Limb (tissue), 2 donors: ENCODE measurements around the gene MINK1.
A peak's percentile ranks its signal among the peaks of the same experiment; 100 is the strongest.

Experiments used
- DNase-seq, 2 donors: peaks; one replicate each; pipeline ENCODE4 v3.0.0-alpha.2; 2016; ENCODE audit errors: extremely low spot score in 2 of 2

The MINK1 gene

DNA sequence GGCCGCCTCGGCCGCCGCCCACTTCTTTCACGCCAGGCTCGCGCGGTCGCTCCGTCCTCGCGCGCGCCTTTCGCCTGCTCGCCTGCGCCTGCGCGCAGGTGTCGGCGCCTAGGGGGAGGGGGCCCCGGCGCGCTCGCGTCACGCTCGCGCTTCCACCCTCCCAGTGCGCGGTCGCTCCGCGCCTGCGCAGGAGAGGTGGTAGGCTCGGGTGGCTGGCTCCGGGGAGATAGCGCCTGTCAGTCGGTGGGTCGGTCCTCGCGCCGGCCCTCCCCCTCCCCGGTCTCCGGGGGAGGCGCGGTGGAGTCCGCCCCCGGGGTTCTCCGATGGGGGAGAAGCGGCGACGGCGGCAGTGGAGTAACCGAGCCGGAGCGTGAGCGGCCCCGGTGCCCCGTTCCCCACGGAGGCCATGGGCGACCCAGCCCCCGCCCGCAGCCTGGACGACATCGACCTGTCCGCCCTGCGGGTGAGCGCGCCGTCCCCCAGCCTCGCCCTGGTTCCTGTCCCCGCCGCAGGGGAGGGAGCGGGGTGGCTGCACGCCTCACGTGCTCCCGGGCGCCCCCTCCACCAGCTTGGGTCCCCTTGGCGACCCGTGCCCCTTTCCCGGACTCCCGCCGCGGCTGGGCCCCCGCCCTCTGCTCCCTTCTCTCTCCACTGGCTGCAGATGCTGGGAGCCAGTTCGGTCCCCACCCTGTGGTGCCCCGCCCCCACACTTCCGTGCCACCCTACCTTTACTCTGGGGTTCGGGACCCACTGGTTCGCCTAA lies at the start of gene MINK1:
TSS of gene MINK1 (plus strand) at position 163 of the 763 bp plus-strand sequence. CDS start at position 407, 244 bp downstream.
- DNase-seq = peak; percentile 94 to 95

DNA sequence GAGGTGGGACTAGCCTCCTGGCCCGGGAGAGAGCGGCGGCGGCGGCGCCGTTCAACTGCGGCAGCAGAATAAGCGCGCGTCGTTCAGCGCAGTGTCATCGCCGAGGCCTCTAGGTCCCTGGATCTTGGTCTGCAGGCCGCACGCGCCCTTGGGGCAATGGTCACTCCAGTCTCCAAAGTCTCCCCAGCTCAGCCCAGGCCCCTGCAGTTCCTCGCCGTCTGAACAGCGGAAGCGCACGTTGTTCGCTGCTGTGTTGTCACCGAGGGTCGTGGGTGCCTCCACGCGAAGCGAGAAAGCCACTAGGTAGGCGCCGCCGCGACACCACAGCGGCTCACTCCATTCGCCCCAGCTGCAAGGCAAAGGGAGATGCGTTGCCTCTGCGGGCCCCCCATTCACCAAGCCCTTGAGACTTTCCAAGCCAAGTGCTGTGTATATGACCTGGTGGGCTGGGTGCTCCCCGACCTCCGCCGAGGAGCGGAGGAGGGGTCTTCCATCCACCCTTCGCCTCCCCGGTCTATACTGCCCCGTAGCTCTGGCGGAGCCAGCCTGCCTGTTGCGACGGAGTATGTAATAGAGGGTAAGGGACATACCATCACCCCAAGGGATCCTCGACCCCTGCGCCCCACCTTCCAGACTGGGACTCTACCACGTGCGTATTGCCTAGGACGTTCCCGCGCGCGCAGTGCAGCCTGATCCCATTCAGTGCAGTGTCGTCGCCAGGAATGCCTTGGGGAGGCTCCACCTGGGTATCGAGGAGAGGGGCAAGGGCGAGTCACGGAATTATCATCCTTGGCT lies 47.6 kb upstream of the MINK1 start:
- peak in 1 of 2 donors; percentile 35 for DNase-seq

DNA sequence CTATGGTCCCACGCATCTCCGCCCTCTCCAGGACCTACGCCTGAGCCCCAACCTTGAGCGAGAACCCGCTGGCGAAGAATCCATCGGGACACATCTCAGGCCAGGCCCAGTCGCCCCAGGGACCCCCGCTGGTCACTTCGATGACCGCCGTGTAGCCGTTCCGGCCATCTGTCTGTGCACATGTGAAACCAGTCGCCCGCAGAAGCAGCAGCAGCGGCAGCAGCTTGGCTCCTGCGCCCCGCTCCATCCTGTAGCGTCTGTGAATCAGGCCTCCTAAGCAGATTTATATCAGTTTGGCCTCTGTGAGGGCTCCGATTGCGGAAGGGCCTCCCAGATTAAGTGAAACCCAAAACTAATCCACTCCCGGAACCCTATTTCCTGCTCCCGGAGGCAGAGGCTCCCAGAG lies 47.0 kb upstream of the MINK1 start, which contains the start of gene VMO1:
TSS of gene VMO1 (minus strand) at position 259 of the 406 bp plus-strand sequence. CDS start at position 247, 12 bp downstream.
- peak in 1 of 2 donors; percentile 42 for DNase-seq

DNA sequence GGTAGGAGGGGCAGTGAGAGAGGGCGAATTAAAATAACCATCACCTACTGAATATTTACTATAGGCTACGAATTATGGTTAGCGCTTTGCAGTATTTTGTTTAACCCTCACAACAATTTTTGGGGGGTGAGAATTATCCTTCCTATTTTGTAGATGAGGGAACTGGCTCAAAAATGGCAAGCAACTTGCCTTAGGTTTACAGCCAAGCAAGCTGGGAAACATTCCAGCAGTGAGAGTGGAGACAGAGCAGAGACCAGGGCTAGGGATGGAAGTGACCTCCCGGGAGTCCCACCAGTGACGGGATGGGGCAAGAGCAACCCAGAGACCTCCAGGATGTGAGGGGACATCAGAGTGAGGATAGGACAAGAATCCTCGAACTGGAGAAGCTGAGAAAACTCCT lies 46.6 kb upstream of the MINK1 start:
- DNase-seq = peak in 1 of 2 donors; percentile 29

DNA sequence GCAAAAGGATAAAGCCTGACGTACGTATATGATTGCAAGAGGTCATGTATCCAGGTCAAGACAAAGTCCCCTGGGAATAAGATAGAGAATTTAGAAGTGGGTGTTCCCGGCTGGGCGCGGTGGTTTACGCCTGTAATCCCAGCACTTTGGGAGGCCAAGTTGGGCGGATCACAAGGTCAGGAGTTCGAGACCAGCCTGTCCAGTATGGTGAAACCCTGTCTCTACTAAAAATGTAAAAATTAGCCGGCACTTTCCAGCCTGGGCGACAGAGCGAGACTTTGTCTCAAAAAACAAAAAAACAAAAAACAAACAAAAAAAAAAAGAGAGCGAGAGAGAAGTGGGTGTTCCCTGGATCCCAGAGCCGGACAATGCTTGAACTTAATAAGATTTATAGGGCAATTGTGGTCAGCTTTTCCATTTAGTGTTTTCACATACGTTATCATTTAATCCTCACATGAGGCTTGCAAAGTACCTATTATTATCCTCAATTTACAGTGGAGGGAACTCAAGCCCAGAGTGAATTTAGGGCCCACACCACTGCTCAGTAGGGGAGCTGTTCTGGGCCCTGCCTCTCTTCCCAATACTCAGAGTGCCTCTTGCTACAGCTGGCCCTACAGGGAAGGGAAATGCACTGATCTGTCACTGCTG lies 44.9 kb upstream of the MINK1 start:
- peak in 1 of 2 donors; percentile 26 for DNase-seq

DNA sequence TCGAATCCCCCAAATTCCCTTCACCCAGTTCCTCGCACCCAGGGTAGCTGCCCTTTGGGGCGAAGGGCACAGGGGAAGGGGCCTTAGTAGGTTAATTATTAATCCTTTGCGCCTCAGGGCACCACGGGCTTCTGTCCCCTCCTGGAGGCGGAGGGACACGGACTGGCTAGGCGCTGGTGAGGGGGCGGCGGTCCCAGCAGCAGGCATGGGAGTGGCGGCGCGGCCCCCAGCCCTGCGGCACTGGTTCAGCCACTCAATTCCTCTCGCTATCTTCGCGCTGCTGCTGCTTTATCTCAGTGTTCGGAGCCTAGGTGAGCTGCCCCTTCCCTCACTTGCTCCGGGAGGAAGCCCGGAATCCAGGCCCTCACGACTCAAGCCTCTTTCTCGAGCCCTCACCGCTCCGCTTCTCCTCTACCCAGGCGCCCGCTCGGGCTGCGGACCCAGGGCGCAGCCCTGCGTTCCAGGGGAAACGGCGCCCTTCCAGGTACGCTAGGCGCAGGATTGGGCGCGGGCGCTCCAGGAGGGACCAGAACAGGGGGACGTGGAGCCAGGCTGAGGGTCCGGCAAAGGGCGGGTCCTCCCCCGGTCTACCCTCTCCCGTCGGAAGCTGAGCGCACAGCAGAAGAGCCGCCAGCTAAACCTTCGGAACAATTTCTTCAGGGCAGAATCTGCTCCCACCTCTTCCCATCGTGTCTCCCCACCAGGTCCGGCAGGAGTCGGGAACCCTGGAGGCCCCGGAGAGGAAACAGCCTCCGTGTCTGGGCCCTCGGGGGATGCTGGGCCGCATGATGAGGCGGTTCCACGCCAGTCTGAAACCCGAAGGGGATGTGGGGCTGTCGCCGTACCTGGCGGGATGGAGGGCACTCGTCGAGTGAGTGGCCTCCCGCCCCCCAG lies 44.1 kb upstream of the MINK1 start, which contains the start of gene GLTPD2:
TSS of gene GLTPD2 (plus strand) at position 158 of the 894 bp plus-strand sequence. CDS start at position 206, 48 bp downstream.
- DNase-seq = no peak

DNA sequence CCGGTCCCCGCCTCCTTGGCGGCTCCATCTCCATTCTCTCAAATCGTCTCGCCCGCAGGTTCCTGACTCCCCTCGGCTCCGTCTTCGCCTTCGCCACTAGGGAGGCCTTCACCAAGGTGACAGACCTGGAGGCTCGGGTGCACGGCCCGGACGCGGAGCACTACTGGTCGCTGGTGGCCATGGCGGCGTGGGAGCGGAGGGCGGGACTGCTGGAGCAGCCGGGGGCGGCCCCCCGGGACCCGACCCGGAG lies 43.5 kb upstream of the MINK1 start:
- no peak for DNase-seq

DNA sequence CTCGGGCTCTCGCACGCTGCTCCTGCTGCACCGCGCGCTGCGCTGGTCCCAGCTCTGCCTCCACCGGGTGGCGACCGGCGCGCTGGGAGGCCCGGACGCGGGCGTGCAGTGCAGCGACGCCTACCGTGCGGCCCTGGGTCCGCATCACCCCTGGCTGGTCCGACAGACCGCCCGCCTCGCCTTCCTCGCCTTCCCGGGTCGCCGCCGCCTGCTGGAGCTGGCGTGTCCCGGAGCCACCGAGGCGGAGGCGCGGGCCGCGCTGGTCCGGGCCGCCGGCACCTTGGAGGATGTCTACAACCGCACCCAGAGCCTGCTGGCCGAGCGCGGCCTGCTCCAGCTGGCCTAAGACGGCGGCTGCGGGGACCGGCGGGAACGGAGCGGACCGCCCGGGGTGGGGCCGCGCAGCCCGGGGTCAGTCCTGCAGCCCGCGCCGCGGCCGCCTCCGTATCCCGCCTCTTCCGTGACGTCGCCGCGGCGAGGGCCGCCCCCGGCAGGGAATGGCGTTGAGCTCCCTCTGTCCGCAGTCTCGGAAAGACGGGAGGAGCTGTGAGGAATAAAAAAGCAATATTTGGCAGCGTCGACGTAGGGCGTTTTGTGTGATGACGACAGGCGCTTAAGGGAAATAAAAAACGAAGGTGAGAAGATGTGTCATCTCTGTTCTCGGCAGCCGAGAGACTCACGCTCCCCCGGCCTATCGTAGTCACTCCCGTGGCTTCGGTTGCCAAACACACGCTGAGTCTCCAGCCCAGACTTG lies 43.0 kb upstream of the MINK1 start:
- peak; percentile 88 to 89 for DNase-seq

DNA sequence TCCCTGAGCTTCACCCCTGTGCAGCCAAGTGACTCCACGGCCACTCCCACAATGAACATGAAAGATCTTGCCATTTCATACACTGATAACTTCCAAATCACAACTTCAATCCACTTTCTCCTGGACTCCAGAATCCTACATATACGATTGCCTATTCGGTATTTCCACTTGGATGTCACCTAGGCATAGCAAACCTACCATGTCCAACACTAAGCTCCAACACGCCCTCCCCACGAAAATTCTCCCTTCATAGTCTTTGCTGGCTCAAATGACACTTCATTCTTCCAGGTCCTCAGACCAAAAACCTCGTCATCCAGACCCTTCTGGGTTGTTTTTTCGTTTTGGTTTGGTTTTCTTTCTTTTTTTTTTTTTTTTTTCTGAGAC lies 42.4 kb upstream of the MINK1 start:
- no peak for DNase-seq

DNA sequence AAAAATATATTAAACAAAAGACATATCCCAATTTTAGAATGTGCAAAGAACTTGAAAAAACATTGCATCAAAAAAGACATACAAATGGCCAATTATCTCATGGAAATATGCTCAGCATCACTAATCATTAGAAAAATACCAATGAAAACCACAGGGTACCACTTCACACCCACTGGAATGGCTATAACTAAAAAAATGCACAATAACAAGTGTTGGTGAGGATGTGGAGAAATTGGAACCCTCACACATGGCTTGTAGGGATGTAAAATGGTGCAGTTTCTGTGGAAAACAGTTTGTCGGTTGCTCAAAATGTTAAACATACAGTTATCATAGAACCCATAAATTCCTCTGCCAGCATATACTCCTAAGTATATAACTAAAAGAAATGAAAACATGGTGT lies 38.0 kb upstream of the MINK1 start:
- no peak for DNase-seq

DNA sequence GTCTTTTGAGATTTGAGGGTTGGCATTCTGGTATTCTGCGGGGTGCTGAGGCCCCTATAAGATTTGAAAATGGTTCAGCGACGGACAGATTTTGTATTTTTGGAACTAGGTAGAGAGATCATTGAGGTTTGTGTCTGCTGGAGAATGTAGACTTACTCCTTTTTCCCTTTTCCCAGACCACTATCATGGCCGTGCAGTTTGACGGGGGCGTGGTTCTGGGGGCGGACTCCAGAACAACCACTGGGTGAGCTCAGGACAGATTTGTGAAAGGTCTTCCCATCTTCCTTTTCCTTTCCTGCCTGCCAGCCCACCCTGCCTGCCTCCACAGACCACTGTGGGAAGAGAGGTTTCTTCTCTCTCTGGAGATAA lies 36.6 kb upstream of the MINK1 start:
- peak in 1 of 2 donors; percentile 47 for DNase-seq

DNA sequence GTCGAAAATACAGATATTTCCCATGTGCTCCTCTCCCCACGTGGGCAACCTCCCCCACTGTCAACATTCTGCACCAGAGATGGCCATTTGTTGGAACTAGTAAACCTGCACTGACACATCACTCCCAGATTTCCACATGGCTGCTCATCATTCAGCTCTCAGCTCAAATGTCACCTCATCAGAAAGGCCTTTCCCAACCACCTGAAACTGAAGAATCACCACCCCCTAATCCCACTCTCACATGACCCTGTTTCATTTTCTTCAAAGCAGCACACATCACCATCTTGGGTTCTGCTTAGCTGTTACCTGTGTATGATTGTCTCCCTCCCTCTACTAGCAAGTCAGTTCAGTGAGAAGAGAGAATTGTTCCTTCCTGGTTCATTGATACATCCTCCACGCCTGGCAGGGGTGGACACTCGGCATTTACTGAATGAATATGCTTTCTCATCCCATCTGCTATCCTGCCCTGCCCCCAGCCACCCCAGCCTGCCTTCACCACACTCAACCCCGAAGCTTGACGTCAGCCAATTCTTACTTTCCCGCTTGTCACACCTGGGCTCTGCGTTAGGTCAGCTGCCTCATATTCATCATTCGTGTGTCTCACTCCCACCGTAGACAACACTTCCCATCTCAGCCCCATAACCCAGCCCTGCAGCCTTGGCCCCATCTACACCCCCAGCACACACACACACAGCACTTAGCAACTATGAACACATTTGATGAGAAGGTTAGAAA lies 32.5 kb upstream of the MINK1 start:
- DNase-seq = no peak

DNA sequence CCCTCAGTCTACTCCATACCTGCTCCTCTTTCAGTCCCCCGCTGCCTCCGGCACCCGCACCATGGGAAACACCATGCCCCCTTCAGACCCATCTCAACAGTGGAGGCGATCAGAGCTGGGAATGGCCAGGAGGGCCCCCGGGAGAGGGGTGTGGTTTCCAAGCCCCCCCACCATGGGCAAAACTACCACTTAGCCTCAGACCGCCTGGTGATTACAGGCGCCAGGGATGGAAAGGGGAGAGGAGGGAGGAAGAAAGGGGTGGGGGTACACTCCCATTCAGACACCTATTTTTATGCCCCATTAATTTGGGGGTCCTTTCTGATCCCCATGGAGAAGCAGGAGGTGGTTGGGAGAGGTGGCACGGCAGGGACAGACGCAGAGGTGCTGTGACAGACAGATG lies 30.9 kb upstream of the MINK1 start, which contains the start of gene C17orf114:
TSS of gene C17orf114 (minus strand) at position 101 of the 400 bp plus-strand sequence.
- DNase-seq = no peak

DNA sequence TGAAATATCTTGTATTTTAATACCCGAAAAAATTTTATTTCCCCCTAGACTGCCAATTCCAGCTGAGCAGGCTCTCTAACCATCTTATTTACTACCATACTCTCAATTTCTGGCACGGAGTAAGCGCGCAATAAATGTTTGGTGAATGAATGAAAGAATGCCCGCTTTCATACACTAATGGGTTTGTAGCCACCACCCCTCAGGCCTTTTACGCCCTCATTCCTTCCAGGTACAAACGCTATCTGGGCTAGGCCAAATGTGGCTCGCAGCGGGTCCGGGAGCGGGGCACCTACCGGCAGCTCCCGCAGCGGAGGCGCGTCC lies 26.7 kb upstream of the MINK1 start:
- DNase-seq = no peak

DNA sequence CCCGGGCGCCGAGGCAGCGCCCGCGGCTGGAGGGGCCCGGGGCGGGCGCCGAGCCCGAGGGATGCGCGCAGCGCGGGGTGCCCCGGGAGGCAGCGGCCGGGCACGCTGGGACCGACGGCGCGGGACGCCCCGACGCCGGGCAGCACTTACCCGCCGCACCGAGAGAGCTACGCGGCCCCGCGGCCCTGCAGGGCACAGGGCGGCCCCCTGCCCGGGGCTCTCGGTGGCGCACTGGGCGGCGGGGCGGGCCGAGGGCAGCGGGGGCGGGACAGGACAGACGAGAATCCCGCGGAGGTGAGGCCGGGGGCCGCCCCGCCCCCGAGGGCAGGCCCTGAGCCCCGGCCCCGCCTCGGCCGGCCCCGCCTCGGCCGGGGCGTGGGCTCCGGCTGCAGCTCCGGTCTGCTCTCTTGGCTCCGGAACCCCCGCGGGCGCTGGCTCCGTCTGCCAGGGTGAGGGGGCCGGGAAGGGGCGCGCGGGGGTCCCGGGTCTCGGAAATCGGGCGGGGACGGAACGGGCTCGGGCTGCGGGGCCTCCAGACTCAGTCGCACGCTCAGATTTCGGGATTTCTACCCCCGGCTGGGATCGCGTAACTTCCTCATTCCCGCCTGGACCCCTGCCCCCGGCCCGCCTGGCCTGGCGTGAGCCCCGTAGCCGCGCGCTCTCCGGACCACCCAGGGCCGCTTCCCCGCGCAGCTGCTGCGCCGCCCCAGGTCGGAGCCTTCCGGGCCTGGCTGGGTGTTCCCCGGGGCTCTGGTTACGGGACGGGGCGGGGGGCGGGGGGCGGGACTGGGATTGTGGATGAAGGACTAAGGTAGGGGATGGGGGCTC lies 26.1 kb upstream of the MINK1 start, which contains the start of gene PLD2:
TSS of gene PLD2 (plus strand) at position 376 of the 828 bp plus-strand sequence. CDS start 621 bp downstream, outside the sequence.
- DNase-seq = peak; percentile 85 to 88

DNA sequence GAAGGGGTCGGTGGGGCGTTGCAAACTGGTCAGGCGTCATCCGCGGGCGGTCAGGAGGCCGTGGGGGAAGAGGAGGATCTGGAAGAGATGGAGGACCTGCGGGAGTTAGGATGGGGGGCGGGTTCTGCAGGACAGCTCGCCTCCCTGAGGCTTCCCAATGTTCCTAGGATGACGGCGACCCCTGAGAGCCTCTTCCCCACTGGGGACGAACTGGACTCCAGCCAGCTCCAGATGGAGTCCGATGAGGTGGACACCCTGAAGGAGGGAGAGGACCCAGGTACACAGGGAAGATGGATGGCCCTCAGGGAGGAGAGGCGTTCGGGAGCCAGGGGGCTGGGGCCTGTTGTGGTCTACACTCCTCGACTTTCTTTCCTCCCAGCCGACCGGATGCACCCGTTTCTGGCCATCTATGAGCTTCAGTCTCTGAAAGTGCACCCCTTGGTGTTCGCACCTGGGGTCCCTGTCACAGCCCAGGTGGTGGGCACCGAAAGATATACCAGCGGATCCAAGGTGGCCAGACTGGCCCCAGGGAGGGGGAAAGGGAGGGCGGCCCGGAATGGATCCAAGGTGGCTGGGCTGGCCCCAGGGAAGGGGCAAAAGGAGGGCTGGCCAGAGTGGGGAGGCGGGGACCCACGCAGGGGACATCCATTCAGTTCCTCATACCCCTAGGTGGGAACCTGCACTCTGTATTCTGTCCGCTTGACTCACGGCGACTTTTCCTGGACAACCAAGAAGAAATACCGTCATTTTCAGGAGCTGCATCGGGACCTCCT lies 25.3 kb upstream of the MINK1 start:
- DNase-seq = no peak

DNA sequence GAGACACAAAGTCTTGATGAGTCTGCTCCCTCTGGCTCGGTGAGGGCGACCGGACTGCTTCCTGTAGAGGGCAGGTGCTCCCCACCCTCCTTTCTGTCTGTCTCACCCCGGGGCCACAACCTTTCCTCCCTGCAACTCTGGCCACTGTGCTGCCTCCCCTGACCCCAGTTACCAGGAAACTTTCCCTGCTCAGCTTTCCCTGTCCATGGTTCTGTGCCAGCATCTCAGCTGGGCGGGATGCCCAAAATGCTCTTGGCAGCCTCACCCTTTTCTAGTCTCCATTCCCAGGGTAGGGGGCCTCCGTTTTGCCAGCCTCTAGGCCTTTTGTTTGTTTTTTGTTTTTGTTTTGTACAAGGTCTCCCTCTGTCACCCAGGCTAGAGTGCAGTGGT lies 24.8 kb upstream of the MINK1 start:
- peak in 1 of 2 donors; percentile 50 for DNase-seq

DNA sequence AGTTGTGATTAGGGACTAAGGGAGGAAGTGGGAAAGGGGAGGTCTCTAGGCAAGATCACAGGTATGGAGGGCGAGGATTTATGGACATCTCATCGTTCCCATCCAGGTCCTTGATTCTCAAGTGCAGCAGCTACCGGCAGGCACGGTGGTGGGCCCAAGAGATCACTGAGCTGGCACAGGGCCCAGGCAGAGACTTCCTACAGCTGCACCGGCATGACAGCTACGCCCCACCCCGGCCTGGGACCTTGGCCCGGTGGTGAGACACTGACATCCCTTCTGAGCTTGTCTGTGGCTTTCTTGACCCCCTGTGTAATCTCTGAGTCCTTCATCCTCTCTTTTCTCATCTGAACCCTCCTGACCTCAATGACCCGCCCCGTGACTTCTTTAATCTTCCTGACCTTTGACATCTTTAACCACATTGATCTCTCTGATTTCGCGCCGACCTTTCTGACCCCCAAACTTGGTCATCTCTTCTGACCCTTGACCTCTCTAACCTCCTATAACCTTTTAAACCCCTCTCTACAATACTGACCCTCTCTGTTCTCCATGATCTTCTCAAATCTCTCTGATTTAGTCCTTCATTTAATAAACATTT lies 22.3 kb upstream of the MINK1 start:
- DNase-seq = no peak
